Memory B cell (primary cell): ENCODE results near the gene ZNF487.
"Not testable (repeated sequence)": the region's sequence is repeated elsewhere in the genome, so short reads cannot be mapped to it uniquely, and the experiment has no call there.

ENCODE experiments used
- ATAC-seq: fragments of 150-1000 bp; cut with Tn5 transposase; 2 replicates; pipeline ENCODE4 v1.10.0; 2021; ENCODE audit warnings: low read depth, mild to moderate bottlenecking, moderate library complexity
- DNase-seq, 2 donors: peaks; one replicate each; pipeline ENCODE4 v3.0.0; 2022; ENCODE audit warnings: low spot score in 2 of 2
- H3K27ac Mint-ChIP-seq: one replicate; pipeline ENCODE4 v1.8.0; 2022; ENCODE audit warnings: mild to moderate bottlenecking, moderate library complexity, mixed read lengths
- H3K27me3 Mint-ChIP-seq: one replicate; pipeline ENCODE4 v1.8.0; 2022; ENCODE audit warnings: mixed read lengths
- H3K36me3 Mint-ChIP-seq: one replicate; pipeline ENCODE4 v1.8.0; 2022; ENCODE audit warnings: mild to moderate bottlenecking, mixed read lengths
- H3K4me1 Mint-ChIP-seq: one replicate; pipeline ENCODE4 v1.8.0; 2022; ENCODE audit warnings: mixed read lengths
- H3K4me3 Mint-ChIP-seq: one replicate; pipeline ENCODE4 v1.8.0; 2022; ENCODE audit warnings: mild to moderate bottlenecking, moderate library complexity, mixed read lengths
- H3K9me3 Mint-ChIP-seq: one replicate; pipeline ENCODE4 v1.8.0; 2022; ENCODE audit warnings: mixed read lengths

The ZNF487 gene

GRCh38 chr10:43437141-43437870, 395 bp downstream of the ZNF487 start:
- ATAC-seq (peak; percentile 83), DNase-seq (no peak)
- Mint-ChIP-seq H3K4me3 (peak overlapping the region; percentile 99), H3K27me3 (no peaks in the 10 kb centered on the region), H3K9me3 (no peaks in the 10 kb centered on the region), H3K36me3 (peaks cover 2% of the 10 kb centered on the region), H3K27ac (peak overlapping the region; percentile 100), H3K4me1 (peaks cover 15% of the 10 kb centered on the region)

- Mint-ChIP-seq H3K36me3 (peaks cover 10% of the 10 kb centered on the region), H3K9me3 (no peaks in the 10 kb centered on the region), H3K27ac (peak overlapping the region; percentile 83), H3K4me1 (peaks cover 15% of the 10 kb centered on the region), H3K4me3 (peak overlapping the region; percentile 3), H3K27me3 (no peaks in the 10 kb centered on the region)
- ATAC-seq (no peak), DNase-seq (no peak)
Observed at GRCh38 chr10:43440463-43441134, 3.7 kb downstream of the ZNF487 start.

GRCh38 chr10:43444323-43444722, 7.4 kb downstream of the ZNF487 start:
- Mint-ChIP-seq H3K36me3 (peaks cover 13% of the 10 kb centered on the region), H3K9me3 (peaks cover 2% of the 10 kb centered on the region), H3K27me3 (no peaks in the 10 kb centered on the region), H3K4me3 (no peak overlapping the region), H3K4me1 (peaks cover 6% of the 10 kb centered on the region), H3K27ac (no peak overlapping the region)
- DNase-seq (no peak), ATAC-seq (no peak)

GRCh38 chr10:43444897-43445466, 8.1 kb downstream of the ZNF487 start:
- H3K4me1 Mint-ChIP-seq = peaks cover 3% of the 10 kb centered on the region
- H3K9me3 Mint-ChIP-seq = peaks cover 2% of the 10 kb centered on the region
- DNase-seq (no peak), ATAC-seq (no peak)
- no peak overlapping the region for H3K4me3 Mint-ChIP-seq
- H3K36me3 Mint-ChIP-seq = peaks cover 13% of the 10 kb centered on the region
- H3K27me3 Mint-ChIP-seq = no peaks in the 10 kb centered on the region
- H3K27ac Mint-ChIP-seq = no peak overlapping the region

GRCh38 chr10:43446219-43447017, 9.5 kb downstream of the ZNF487 start:
- not testable (repeated sequence) for H3K9me3 Mint-ChIP-seq, ATAC-seq, H3K27ac Mint-ChIP-seq, H3K27me3 Mint-ChIP-seq, H3K4me1 Mint-ChIP-seq, H3K4me3 Mint-ChIP-seq, DNase-seq
- peaks cover 13% of the 10 kb centered on the region for H3K36me3 Mint-ChIP-seq

GRCh38 chr10:43448742-43449141, 11.8 kb downstream of the ZNF487 start:
- Mint-ChIP-seq H3K9me3 (peaks cover 2% of the 10 kb centered on the region), H3K27me3 (no peaks in the 10 kb centered on the region), H3K4me1 (peaks cover 19% of the 10 kb centered on the region), H3K4me3 (no peak overlapping the region), H3K27ac (no peak overlapping the region), H3K36me3 (peaks cover 13% of the 10 kb centered on the region)
- DNase-seq = no peak
- no peak for ATAC-seq

- Mint-ChIP-seq H3K4me3 (peak overlapping the region; percentile 73), H3K9me3 (no peaks in the 10 kb centered on the region)
Observed at GRCh38 chr10:43452356-43452914, 15.5 kb downstream of the ZNF487 start.

GRCh38 chr10:43453266-43453831, 16.4 kb downstream of the ZNF487 start:
- H3K4me1 Mint-ChIP-seq = peaks cover 29% of the 10 kb centered on the region
- DNase-seq (no peak), ATAC-seq (no peak)
- peak overlapping the region; percentile 73 for H3K4me3 Mint-ChIP-seq
- H3K36me3 Mint-ChIP-seq = peaks cover 2% of the 10 kb centered on the region
- H3K9me3 Mint-ChIP-seq = no peaks in the 10 kb centered on the region
- peak overlapping the region; percentile 96 for H3K27ac Mint-ChIP-seq
- no peaks in the 10 kb centered on the region for H3K27me3 Mint-ChIP-seq

More at GRCh38 chr10:43452356-43452914, 15.5 kb downstream of the ZNF487 start:
- Mint-ChIP-seq H3K27me3 (no peaks in the 10 kb centered on the region), H3K4me1 (peaks cover 27% of the 10 kb centered on the region), H3K27ac (peak overlapping the region; percentile 96), H3K36me3 (peaks cover 2% of the 10 kb centered on the region)
- ATAC-seq (no peak), DNase-seq (peak in 1 of 2 donors; percentile 58)

- ATAC-seq, H3K9me3 Mint-ChIP-seq, DNase-seq, H3K27me3 Mint-ChIP-seq, H3K36me3 Mint-ChIP-seq: not testable (repeated sequence)
- Mint-ChIP-seq H3K27ac (peak overlapping the region; percentile 96), H3K4me1 (peaks cover 29% of the 10 kb centered on the region), H3K4me3 (peak overlapping the region; percentile 99)
Observed at GRCh38 chr10:43454025-43454424, 17.1 kb downstream of the ZNF487 start.

GRCh38 chr10:43456561-43456960, 19.6 kb downstream of the ZNF487 start:
- Mint-ChIP-seq H3K4me3 (peak overlapping the region; percentile 17), H3K4me1 (peaks cover 29% of the 10 kb centered on the region), H3K27ac (peak overlapping the region; percentile 96)
- not testable (repeated sequence) for H3K9me3 Mint-ChIP-seq, H3K36me3 Mint-ChIP-seq, H3K27me3 Mint-ChIP-seq, DNase-seq, ATAC-seq

GRCh38 chr10:43458227-43458626, 21.3 kb downstream of the ZNF487 start:
- H3K27ac Mint-ChIP-seq = peak overlapping the region; percentile 18

GRCh38 chr10:43461950-43462349, 25.0 kb downstream of the ZNF487 start:
- Mint-ChIP-seq H3K27ac (no peak overlapping the region), H3K27me3 (no peaks in the 10 kb centered on the region), H3K4me1 (peaks cover 7% of the 10 kb centered on the region), H3K4me3 (no peak overlapping the region), H3K36me3 (no peaks in the 10 kb centered on the region), H3K9me3 (no peaks in the 10 kb centered on the region)
- DNase-seq (peak in 1 of 2 donors; percentile 61), ATAC-seq (peak; percentile 82)

More at GRCh38 chr10:43458227-43458626, 21.3 kb downstream of the ZNF487 start:
- peaks cover 2% of the 10 kb centered on the region for H3K36me3 Mint-ChIP-seq
- peaks cover 20% of the 10 kb centered on the region for H3K4me1 Mint-ChIP-seq
- H3K4me3 Mint-ChIP-seq = no peak overlapping the region
- H3K27me3 Mint-ChIP-seq = no peaks in the 10 kb centered on the region
- ATAC-seq (no peak), DNase-seq (no peak)
- no peaks in the 10 kb centered on the region for H3K9me3 Mint-ChIP-seq

GRCh38 chr10:43465086-43465735, 28.3 kb downstream of the ZNF487 start:
- not testable (repeated sequence) for H3K27ac Mint-ChIP-seq, DNase-seq, H3K4me3 Mint-ChIP-seq, H3K36me3 Mint-ChIP-seq, H3K9me3 Mint-ChIP-seq, ATAC-seq, H3K4me1 Mint-ChIP-seq, H3K27me3 Mint-ChIP-seq
